Activated CD8-positive, alpha-beta T cell treated with anti-CD3 and anti-CD28 coated beads for 36 hours (primary cell): ENCODE measurements around the gene CMTM3. TPM values are rescaled to one million over a fixed set of nuclear protein-coding genes. Genes with fewer than 3 reads are reported as not detected.

Source experiments
- ATAC-seq: fragments of 200-7000 bp; cut with Tn5 transposase; one replicate; pipeline ENCODE4 v1.10.0; 2021; ENCODE audit warnings: mild to moderate bottlenecking, moderate library complexity
- CTCF ChIA-PET: fragments of 350-600 bp; sonication (Branson Sonifier 250); formaldehyde crosslinking; loops from one replicate; lab custom pipeline; 2021; ENCODE audit warnings: antibody characterized with exemption; lab: Charles Lee
- POLR2A ChIA-PET: fragments of 350-600 bp; sonication (Branson Sonifier 250); formaldehyde crosslinking; loops from one replicate; lab custom pipeline; 2021; ENCODE audit warnings: antibody characterized with exemption; lab: Charles Lee
- DNase-seq: peaks from one replicate; pipeline ENCODE4 v3.0.0-alpha.2; 2020
- H3K27ac Mint-ChIP-seq: one replicate; pipeline ENCODE4 v1.8.0; 2021; ENCODE audit warnings: mild to moderate bottlenecking, mixed read lengths
- H3K27me3 Mint-ChIP-seq: one replicate; pipeline ENCODE4 v1.8.0; 2021; ENCODE audit warnings: mixed read lengths
- H3K36me3 Mint-ChIP-seq: one replicate; pipeline ENCODE4 v1.8.0; 2021; ENCODE audit warnings: low read depth, mixed read lengths
- H3K4me1 Mint-ChIP-seq: one replicate; pipeline ENCODE4 v1.8.0; 2021; ENCODE audit warnings: low read depth, mixed read lengths
- H3K4me3 Mint-ChIP-seq: one replicate; pipeline ENCODE4 v1.8.0; 2021; ENCODE audit warnings: mild to moderate bottlenecking, moderate library complexity, mixed read lengths
- H3K9me3 Mint-ChIP-seq: one replicate; pipeline ENCODE4 v1.8.0; 2021; ENCODE audit warnings: mixed read lengths
- intact Hi-C: fragments of 100-400 bp; cut with micrococcal nuclease; formaldehyde crosslinking; loops from one replicate; pipeline ENCODE4 v1.10.0; 2022
- total RNA-seq, 2 experiments: library from RNA; stranded (reverse); gene quantifications; one replicate each; pipeline ENCODE4 v1.2.3, GENCODE V29; 2021
- TF ChIP-seq, protein P1 (sequence below): fragments of 200-600 bp; IDR thresholded peaks from one replicate; pipeline ENCODE4 v1.8.0; 2022; ENCODE audit warnings: antibody characterized with exemption, mild to moderate bottlenecking

Gene CMTM3
- total RNA-seq, 2 experiments from 2014 or later: 48.0 to 49.4 TPM

DNA sequence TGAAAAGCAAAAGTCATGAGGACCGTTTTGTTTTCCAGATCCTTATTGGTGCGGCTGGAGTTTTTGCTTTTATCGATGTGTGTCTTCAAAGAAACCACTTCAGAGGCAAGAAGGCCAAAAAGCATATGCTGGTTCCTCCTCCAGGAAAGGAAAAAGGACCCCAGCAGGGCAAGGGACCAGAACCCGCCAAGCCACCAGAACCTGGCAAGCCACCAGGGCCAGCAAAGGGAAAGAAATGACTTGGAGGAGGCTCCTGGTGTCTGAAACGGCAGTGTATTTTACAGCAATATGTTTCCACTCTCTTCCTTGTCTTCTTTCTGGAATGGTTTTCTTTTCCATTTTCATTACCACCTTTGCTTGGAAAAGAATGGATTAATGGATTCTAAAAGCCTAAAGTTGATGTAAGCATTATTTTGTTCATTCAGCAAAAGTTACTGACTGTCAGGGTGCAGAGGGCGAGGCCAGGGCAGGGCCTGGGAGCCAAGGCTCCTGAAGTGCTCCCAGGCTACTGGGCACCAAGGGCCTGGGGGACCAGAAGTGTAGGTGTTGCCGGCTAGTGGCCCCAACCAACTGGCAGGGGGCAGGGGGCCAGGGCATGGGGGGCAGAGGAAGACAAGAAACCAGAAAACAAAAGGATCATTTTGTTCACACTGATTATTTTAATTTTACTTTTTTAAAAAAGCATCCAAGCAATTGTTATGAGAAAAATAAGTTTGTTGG is 16.5 kb upstream of the CMTM3 start:
- no peaks in the 10 kb centered on the region for H3K36me3 Mint-ChIP-seq
- ATAC-seq: no peak
- TF ChIP-seq, protein P1, sequence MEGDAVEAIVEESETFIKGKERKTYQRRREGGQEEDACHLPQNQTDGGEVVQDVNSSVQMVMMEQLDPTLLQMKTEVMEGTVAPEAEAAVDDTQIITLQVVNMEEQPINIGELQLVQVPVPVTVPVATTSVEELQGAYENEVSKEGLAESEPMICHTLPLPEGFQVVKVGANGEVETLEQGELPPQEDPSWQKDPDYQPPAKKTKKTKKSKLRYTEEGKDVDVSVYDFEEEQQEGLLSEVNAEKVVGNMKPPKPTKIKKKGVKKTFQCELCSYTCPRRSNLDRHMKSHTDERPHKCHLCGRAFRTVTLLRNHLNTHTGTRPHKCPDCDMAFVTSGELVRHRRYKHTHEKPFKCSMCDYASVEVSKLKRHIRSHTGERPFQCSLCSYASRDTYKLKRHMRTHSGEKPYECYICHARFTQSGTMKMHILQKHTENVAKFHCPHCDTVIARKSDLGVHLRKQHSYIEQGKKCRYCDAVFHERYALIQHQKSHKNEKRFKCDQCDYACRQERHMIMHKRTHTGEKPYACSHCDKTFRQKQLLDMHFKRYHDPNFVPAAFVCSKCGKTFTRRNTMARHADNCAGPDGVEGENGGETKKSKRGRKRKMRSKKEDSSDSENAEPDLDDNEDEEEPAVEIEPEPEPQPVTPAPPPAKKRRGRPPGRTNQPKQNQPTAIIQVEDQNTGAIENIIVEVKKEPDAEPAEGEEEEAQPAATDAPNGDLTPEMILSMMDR: no peak

DNA sequence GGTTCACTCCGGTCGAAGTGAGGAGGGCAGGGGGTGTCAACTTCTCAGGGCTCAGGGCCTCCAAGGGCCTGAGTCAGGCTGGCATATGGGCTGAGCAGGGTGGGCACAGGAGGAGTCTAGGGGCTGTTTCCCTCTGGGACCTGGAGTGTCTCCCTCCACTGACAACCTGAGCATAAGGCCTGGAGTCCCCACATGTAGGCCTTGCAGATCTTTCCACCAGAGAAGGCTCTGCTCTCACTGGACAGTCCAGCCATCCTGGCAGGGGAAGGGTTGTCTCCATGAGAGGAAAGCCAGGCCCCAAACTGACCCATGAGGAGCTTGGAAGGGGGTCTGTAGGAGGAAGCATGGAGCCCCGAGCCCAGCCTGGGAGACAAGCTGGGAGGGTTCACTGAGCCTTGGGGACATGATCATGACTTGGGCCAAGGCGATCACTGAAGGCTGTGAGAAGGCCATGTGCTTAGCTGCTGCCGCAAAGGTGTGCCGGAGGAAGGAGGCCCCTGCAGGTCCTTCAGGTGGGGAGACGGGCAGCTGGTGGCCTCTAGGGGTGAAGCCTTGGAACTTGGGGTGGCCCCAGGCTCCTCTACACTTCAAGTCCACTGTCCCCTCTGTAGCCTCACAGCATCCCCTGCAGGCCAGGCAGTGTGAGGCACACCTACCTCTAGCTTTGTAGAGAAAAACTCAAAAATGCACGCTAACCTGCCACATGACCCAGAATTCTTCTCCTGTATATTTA is 15.4 kb upstream of the CMTM3 start:
- DNase-seq (peak; percentile 79), ATAC-seq (peak; percentile 96)
- intact Hi-C loops: loop anchor here (5.0 kb wide), 1 partner anchor 182 kb away; no protein-coding TSS in a partner anchor
- Mint-ChIP-seq H3K36me3 (no peaks in the 10 kb centered on the region), H3K27me3 (no peaks in the 10 kb centered on the region), H3K4me1 (peaks cover 36% of the 10 kb centered on the region), H3K4me3 (peak overlapping the region; percentile 69), H3K27ac (no peak overlapping the region), H3K9me3 (no peaks in the 10 kb centered on the region)
- POLR2A ChIA-PET: interaction anchor here (0.9 to 2.1 kb wide), 5 partner anchors 9 to 114 kb away, joined by 3 to 11 read pairs (median 4); partner anchors contain the start of genes CKLF and CMTM3
- TF ChIP-seq, protein P1: peak; percentile 81
- CTCF ChIA-PET: interaction anchor here (0.6 to 3.1 kb wide), 24 partner anchors 9 to 241 kb away, joined by 3 to 29 read pairs (median 6); partner anchors contain the start of genes CKLF, CMTM2 and CMTM3

More for the DNA sequence above, 16.5 kb upstream of the CMTM3 start:
- Mint-ChIP-seq H3K4me3 (peak overlapping the region; percentile 56), H3K4me1 (peaks cover 36% of the 10 kb centered on the region), H3K27me3 (no peaks in the 10 kb centered on the region), H3K9me3 (no peaks in the 10 kb centered on the region), H3K27ac (peak overlapping the region; percentile 67)
- intact Hi-C loops: loop anchor here (5.0 kb wide), 1 partner anchor 181 kb away; no protein-coding TSS in a partner anchor
- CTCF ChIA-PET: interaction anchor here (1.9 to 3.1 kb wide), 4 partner anchors 8 to 183 kb away, joined by 13 to 29 read pairs (median 22); partner anchors contain the start of genes CMTM2 and CMTM3
- POLR2A ChIA-PET: interaction anchor here (1.9 kb wide), 1 partner anchor 113 kb away, joined by 5 read pairs; no protein-coding TSS in a partner anchor
- DNase-seq: no peak

DNA sequence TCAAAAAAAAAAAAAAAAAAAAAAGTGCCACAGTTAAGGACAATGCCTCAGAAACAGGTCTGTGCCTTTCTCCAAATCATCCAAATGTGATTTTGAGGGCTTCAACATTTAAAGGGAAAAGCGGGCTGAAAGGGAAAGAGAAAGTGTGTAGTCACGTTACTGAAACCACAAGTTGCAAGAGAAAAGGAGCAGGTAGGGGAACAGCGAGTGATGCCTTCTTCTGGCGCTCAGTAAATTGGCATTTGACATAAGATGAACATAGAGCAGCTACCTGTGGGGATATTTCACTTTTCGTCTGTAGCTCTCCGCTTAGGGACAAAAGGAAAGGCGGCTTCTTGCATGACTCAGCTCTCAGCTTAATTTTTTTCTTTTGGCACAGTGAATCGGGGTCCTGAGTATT is 14.2 kb upstream of the CMTM3 start:
- DNase-seq: peak; percentile 30
- Mint-ChIP-seq H3K27me3 (no peaks in the 10 kb centered on the region), H3K27ac (peak overlapping the region; percentile 34)

DNA sequence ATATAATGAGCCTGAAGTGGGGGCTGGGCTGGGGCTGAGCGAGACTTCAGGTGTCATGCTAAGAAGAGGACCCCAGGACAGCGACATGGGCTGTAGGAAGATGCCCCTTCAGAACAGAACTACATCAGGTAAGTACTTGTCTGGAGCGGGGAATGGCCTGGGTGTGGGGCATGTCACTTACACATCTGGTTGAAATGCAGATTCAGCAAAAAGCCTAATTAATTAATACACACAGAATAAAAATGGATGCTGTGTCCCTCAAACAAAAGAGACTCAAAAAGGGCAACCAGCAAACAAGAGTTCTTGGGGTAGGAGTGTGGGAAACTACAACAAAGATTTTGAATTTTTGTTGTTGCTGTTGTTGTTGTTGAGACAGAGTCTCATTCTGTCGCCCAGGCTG is 13.5 kb upstream of the CMTM3 start:
- POLR2A ChIA-PET: interaction anchor here (0.7 to 2.1 kb wide), 3 partner anchors 10 to 39 kb away, joined by 3 to 11 read pairs (median 5); partner anchors contain the start of gene CKLF
- intact Hi-C loops: no loop called here
- ATAC-seq: no peak
- no peak for DNase-seq
- Mint-ChIP-seq H3K9me3 (no peaks in the 10 kb centered on the region), H3K27ac (no peak overlapping the region), H3K4me1 (peaks cover 41% of the 10 kb centered on the region), H3K4me3 (peak overlapping the region; percentile 69), H3K27me3 (no peaks in the 10 kb centered on the region), H3K36me3 (no peaks in the 10 kb centered on the region)
- CTCF ChIA-PET: interaction anchor here (0.8 to 3.1 kb wide), 15 partner anchors 8 to 186 kb away, joined by 3 to 29 read pairs (median 5); partner anchors contain the start of genes CMTM1 and CMTM2
- TF ChIP-seq, protein P1: no peak

More for the DNA sequence above, 14.2 kb upstream of the CMTM3 start:
- H3K4me1 Mint-ChIP-seq: peaks cover 43% of the 10 kb centered on the region
- H3K4me3 Mint-ChIP-seq: peak overlapping the region; percentile 69
- ChIA-PET POLR2A (interaction anchor here (0.7 to 2.1 kb wide), 4 partner anchors 11 to 38 kb away, joined by 3 to 11 read pairs (median 4); partner anchors contain the start of genes CKLF and CMTM3), CTCF (interaction anchor here (0.8 to 3.1 kb wide), 17 partner anchors 9 to 185 kb away, joined by 3 to 29 read pairs (median 5); partner anchors contain the start of genes CMTM1 and CMTM2)
- intact Hi-C loops: no loop called here
- no peaks in the 10 kb centered on the region for H3K36me3 Mint-ChIP-seq
- ATAC-seq: peak; percentile 51
- H3K9me3 Mint-ChIP-seq: no peaks in the 10 kb centered on the region
- TF ChIP-seq, protein P1: no peak
